ENCODE results near the gene ZNF311.

Gene ZNF311

GRCh38 chr6:29009358-29009757, 4.2 kb upstream of the ZNF311 start:
- no peak overlapping the region for H3K4me3 ChIP-seq (ENCODE audit: insufficient read depth in 1 of 2, low read depth in 1 of 2, low read length in 2 of 2)
- H3K27ac ChIP-seq (ENCODE audit: low read length, poor library complexity, severe bottlenecking) = no peak overlapping the region
- no peak overlapping the region for H3K23ac ChIP-seq (ENCODE audit: low read length in 2 of 2)
- H4K91ac ChIP-seq (ENCODE audit: low read length) = no peak overlapping the region
- H3K18ac ChIP-seq (ENCODE audit: low read depth in 1 of 2, low read length in 2 of 2) = no peak overlapping the region
- no peak overlapping the region for H2AK5ac ChIP-seq (ENCODE audit: low read length, severe bottlenecking)
- H3K4me2 ChIP-seq (ENCODE audit: low read length, poor library complexity, severe bottlenecking) = no peak overlapping the region
- no peak overlapping the region for H3K9ac ChIP-seq (ENCODE audit: low read length)
- no peak overlapping the region for H2BK15ac ChIP-seq (ENCODE audit: low read depth, poor library complexity, severe bottlenecking)
- no peaks in the 10 kb centered on the region for H3K36me3 ChIP-seq (ENCODE audit: control insufficient read depth in 1 of 2, insufficient read depth in 2 of 2, low read depth in 1 of 2, low read length in 2 of 2)
- peaks cover 0 to 16% of the 10 kb centered on the region in 2 experiments for H3K27me3 ChIP-seq (ENCODE audit: control insufficient read depth in 1 of 2, insufficient read depth in 1 of 2, low read length in 2 of 2)
- no CpG with 5 or more reads among the region's 1 CpG for WGBS
- H2BK120ac ChIP-seq (ENCODE audit: low read depth, low read length) = no peak overlapping the region
- DNase-seq = no peak
- no peak overlapping the region for H2AFZ ChIP-seq (ENCODE audit: low read depth, low read length)
- no peak overlapping the region for H2BK12ac ChIP-seq (ENCODE audit: low read length in 2 of 2)
- H3K79me1 ChIP-seq (replicated peaks; ENCODE audit: low read length, poor library complexity, severe bottlenecking) = peaks cover 1% of the 10 kb centered on the region
- H3K9me3 ChIP-seq (ENCODE audit: control insufficient read depth, low read length) = no peaks in the 10 kb centered on the region
- H3K4ac ChIP-seq (ENCODE audit: low read depth in 1 of 2, low read length in 2 of 2) = no peak overlapping the region
- no peak overlapping the region for H4K8ac ChIP-seq (ENCODE audit: low read length)
- peaks cover 1% of the 10 kb centered on the region for H3K4me1 ChIP-seq (ENCODE audit: control insufficient read depth, insufficient read depth, low read depth, low read length)
- no peak overlapping the region for H3K14ac ChIP-seq (ENCODE audit: low read length in 2 of 2)
- H2BK5ac ChIP-seq (ENCODE audit: low read depth, low read length, poor library complexity, severe bottlenecking) = no peak overlapping the region

- no peak overlapping the region for H4K8ac ChIP-seq (ENCODE audit: low read length)
- H2BK12ac ChIP-seq (ENCODE audit: low read length in 2 of 2) = no peak overlapping the region
- H3K9me3 ChIP-seq (ENCODE audit: control insufficient read depth, low read length) = no peaks in the 10 kb centered on the region
- no peak overlapping the region for H2BK120ac ChIP-seq (ENCODE audit: low read depth, low read length)
- no peak overlapping the region for H2BK5ac ChIP-seq (ENCODE audit: low read depth, low read length, poor library complexity, severe bottlenecking)
- H3K4me2 ChIP-seq (ENCODE audit: low read length, poor library complexity, severe bottlenecking) = no peak overlapping the region
- H3K18ac ChIP-seq (ENCODE audit: low read depth in 1 of 2, low read length in 2 of 2) = no peak overlapping the region
- H3K4me3 ChIP-seq (ENCODE audit: insufficient read depth in 1 of 2, low read depth in 1 of 2, low read length in 2 of 2) = no peak overlapping the region
- H3K9ac ChIP-seq (ENCODE audit: low read length) = no peak overlapping the region
- H3K27me3 ChIP-seq (ENCODE audit: control insufficient read depth in 1 of 2, insufficient read depth in 1 of 2, low read length in 2 of 2) = peaks cover 0 to 8% of the 10 kb centered on the region in 2 experiments
- no peak overlapping the region for H2AK5ac ChIP-seq (ENCODE audit: low read length, severe bottlenecking)
- peaks cover 4% of the 10 kb centered on the region for H3K79me1 ChIP-seq (replicated peaks; ENCODE audit: low read length, poor library complexity, severe bottlenecking)
- H2AFZ ChIP-seq (ENCODE audit: low read depth, low read length) = no peak overlapping the region
- H3K4ac ChIP-seq (ENCODE audit: low read depth in 1 of 2, low read length in 2 of 2) = no peak overlapping the region
- H4K91ac ChIP-seq (ENCODE audit: low read length) = no peak overlapping the region
- no peak overlapping the region for H2BK15ac ChIP-seq (ENCODE audit: low read depth, poor library complexity, severe bottlenecking)
- peaks cover 1% of the 10 kb centered on the region for H3K4me1 ChIP-seq (ENCODE audit: control insufficient read depth, insufficient read depth, low read depth, low read length)
- no peak overlapping the region for H3K23ac ChIP-seq (ENCODE audit: low read length in 2 of 2)
- H3K27ac ChIP-seq (ENCODE audit: low read length, poor library complexity, severe bottlenecking) = no peak overlapping the region
- 20% methylated on average over 1 of the region's 2 CpGs for whole genome bisulfite sequencing
- DNase-seq = no peak
- no peak overlapping the region for H3K14ac ChIP-seq (ENCODE audit: low read length in 2 of 2)
- no peaks in the 10 kb centered on the region for H3K36me3 ChIP-seq (ENCODE audit: control insufficient read depth in 1 of 2, insufficient read depth in 2 of 2, low read depth in 1 of 2, low read length in 2 of 2)
Measured at GRCh38 chr6:29008089-29008488, 3.0 kb upstream of the ZNF311 start.

GRCh38 chr6:28996844-28997510, 8.1 kb downstream of the ZNF311 start:
- no peak overlapping the region for H3K9ac ChIP-seq (ENCODE audit: low read length)
- no peak overlapping the region for H3K4me3 ChIP-seq (ENCODE audit: insufficient read depth in 1 of 2, low read depth in 1 of 2, low read length in 2 of 2)
- no peak overlapping the region for H3K4ac ChIP-seq (ENCODE audit: low read depth in 1 of 2, low read length in 2 of 2)
- no peaks in the 10 kb centered on the region for H3K9me3 ChIP-seq (ENCODE audit: control insufficient read depth, low read length)
- H2BK5ac ChIP-seq (ENCODE audit: low read depth, low read length, poor library complexity, severe bottlenecking) = no peak overlapping the region
- H3K27ac ChIP-seq (ENCODE audit: low read length, poor library complexity, severe bottlenecking) = no peak overlapping the region
- no peaks in the 10 kb centered on the region for H3K27me3 ChIP-seq (ENCODE audit: control insufficient read depth in 1 of 2, insufficient read depth in 1 of 2, low read length in 2 of 2)
- H3K4me1 ChIP-seq (ENCODE audit: control insufficient read depth, insufficient read depth, low read depth, low read length) = no peaks in the 10 kb centered on the region
- H3K14ac ChIP-seq (ENCODE audit: low read length in 2 of 2) = no peak overlapping the region
- peaks cover 4 to 9% of the 10 kb centered on the region in 2 experiments for H3K36me3 ChIP-seq (ENCODE audit: control insufficient read depth in 1 of 2, insufficient read depth in 2 of 2, low read depth in 1 of 2, low read length in 2 of 2)
- no peak overlapping the region for H2BK12ac ChIP-seq (ENCODE audit: low read length in 2 of 2)
- no peak overlapping the region for H4K91ac ChIP-seq (ENCODE audit: low read length)
- WGBS = 72% methylated on average over 2 of the region's 2 CpGs
- no peak overlapping the region for H2BK120ac ChIP-seq (ENCODE audit: low read depth, low read length)
- H3K18ac ChIP-seq (ENCODE audit: low read depth in 1 of 2, low read length in 2 of 2) = no peak overlapping the region
- H2BK15ac ChIP-seq (ENCODE audit: low read depth, poor library complexity, severe bottlenecking) = no peak overlapping the region
- H3K4me2 ChIP-seq (ENCODE audit: low read length, poor library complexity, severe bottlenecking) = no peak overlapping the region
- no peak overlapping the region for H2AK5ac ChIP-seq (ENCODE audit: low read length, severe bottlenecking)
- no peak overlapping the region for H3K23ac ChIP-seq (ENCODE audit: low read length in 2 of 2)
- H3K79me1 ChIP-seq (replicated peaks; ENCODE audit: low read length, poor library complexity, severe bottlenecking) = no peaks in the 10 kb centered on the region
- no peak overlapping the region for H2AFZ ChIP-seq (ENCODE audit: low read depth, low read length)
- H4K8ac ChIP-seq (ENCODE audit: low read length) = no peak overlapping the region
- DNase-seq = no peak

- H3K27ac ChIP-seq (ENCODE audit: low read length, poor library complexity, severe bottlenecking) = no peak overlapping the region
- 98% methylated on average over 8 of the region's 8 CpGs for WGBS
- no peak overlapping the region for H2BK12ac ChIP-seq (ENCODE audit: low read length in 2 of 2)
- no peak overlapping the region for H2BK120ac ChIP-seq (ENCODE audit: low read depth, low read length)
- H2BK5ac ChIP-seq (ENCODE audit: low read depth, low read length, poor library complexity, severe bottlenecking) = no peak overlapping the region
- H3K4me2 ChIP-seq (ENCODE audit: low read length, poor library complexity, severe bottlenecking) = no peak overlapping the region
- no peak overlapping the region for H3K4me3 ChIP-seq (ENCODE audit: insufficient read depth in 1 of 2, low read depth in 1 of 2, low read length in 2 of 2)
- peaks cover 4 to 9% of the 10 kb centered on the region in 2 experiments for H3K36me3 ChIP-seq (ENCODE audit: control insufficient read depth in 1 of 2, insufficient read depth in 2 of 2, low read depth in 1 of 2, low read length in 2 of 2)
- H3K9me3 ChIP-seq (ENCODE audit: control insufficient read depth, low read length) = no peaks in the 10 kb centered on the region
- H3K27me3 ChIP-seq (ENCODE audit: control insufficient read depth in 1 of 2, insufficient read depth in 1 of 2, low read length in 2 of 2) = no peaks in the 10 kb centered on the region
- no peaks in the 10 kb centered on the region for H3K4me1 ChIP-seq (ENCODE audit: control insufficient read depth, insufficient read depth, low read depth, low read length)
- no peak overlapping the region for H4K8ac ChIP-seq (ENCODE audit: low read length)
- no peak overlapping the region for H3K23ac ChIP-seq (ENCODE audit: low read length in 2 of 2)
- no peak for DNase-seq
- no peak overlapping the region for H2BK15ac ChIP-seq (ENCODE audit: low read depth, poor library complexity, severe bottlenecking)
- no peaks in the 10 kb centered on the region for H3K79me1 ChIP-seq (replicated peaks; ENCODE audit: low read length, poor library complexity, severe bottlenecking)
- no peak overlapping the region for H4K91ac ChIP-seq (ENCODE audit: low read length)
- H3K18ac ChIP-seq (ENCODE audit: low read depth in 1 of 2, low read length in 2 of 2) = no peak overlapping the region
- no peak overlapping the region for H3K14ac ChIP-seq (ENCODE audit: low read length in 2 of 2)
- H3K9ac ChIP-seq (ENCODE audit: low read length) = no peak overlapping the region
- no peak overlapping the region for H2AFZ ChIP-seq (ENCODE audit: low read depth, low read length)
- H2AK5ac ChIP-seq (ENCODE audit: low read length, severe bottlenecking) = no peak overlapping the region
- H3K4ac ChIP-seq (ENCODE audit: low read depth in 1 of 2, low read length in 2 of 2) = no peak overlapping the region
Measured at GRCh38 chr6:28995093-28995650, 9.9 kb downstream of the ZNF311 start.

Measured in mesenchymal stem cell (in vitro differentiated cells and primary cell).